HG02885 (cell line): ENCODE data around the gene CD6.
"Not testable (repeated sequence)": the region's sequence is repeated elsewhere in the genome, so short reads cannot be mapped to it uniquely, and the experiment has no call there.

Experiments
- ATAC-seq: cut with Tn5 transposase; IDR thresholded peaks from one replicate; pipeline ENCODE4 v1.9.1; 2021; ENCODE audit warnings: mild to moderate bottlenecking; ENCODE audit not compliant: unreplicated experiment, poor library complexity

CD6 gene

DNA sequence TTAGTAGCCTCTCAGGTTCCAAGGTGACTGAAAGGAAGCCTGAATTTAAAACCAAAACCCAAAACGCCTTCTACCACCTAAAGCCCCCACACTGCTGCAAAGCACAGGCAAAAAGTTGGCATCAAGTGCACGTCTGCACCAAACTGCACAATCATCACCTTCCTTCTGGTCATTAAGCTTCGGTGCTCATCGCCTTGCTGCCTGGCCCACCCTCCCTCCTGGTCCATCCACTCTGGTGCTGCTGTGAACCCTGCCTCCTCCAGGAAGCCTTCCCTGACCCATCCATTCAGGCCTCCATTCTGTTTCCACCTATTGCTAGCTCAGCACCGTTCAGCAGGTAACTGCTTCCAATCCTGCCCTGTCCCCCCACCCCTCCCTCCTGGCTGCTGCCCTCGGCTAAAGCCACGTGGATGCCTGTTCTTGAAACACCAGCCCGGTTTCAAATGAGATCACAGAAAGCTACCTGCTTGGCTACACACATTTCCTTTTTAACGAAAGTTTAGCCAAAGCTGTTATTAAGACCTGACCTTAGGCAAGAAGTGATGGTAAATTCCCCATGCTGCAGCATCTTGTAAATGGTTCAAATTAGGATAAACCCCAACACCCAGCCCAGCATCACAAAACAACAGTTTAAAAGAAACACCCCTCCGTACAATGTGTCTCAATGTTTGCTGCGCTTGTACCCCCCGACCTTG is 77.0 kb downstream of the CD6 start:
- no peak for ATAC-seq

DNA sequence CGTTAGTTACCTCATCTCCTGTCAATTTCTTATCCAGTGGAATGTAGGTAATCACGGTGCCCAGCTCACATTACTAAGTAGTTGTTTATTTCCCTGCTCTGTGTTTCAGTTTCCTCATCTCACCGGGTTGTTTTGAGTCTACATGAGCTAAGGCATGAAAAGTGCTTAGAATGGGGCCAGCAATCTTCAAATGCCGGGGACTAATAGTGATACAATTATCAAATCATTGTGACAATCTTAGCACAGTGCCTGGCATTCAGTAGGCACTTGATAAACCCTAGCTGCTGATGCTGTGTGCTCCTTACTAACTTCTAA is 77.5 kb downstream of the CD6 start:
- no peak for ATAC-seq

GRCh38 chr11:61049859-61050258 is 78.4 kb downstream of the CD6 start:
- ATAC-seq, result no peak

DNA sequence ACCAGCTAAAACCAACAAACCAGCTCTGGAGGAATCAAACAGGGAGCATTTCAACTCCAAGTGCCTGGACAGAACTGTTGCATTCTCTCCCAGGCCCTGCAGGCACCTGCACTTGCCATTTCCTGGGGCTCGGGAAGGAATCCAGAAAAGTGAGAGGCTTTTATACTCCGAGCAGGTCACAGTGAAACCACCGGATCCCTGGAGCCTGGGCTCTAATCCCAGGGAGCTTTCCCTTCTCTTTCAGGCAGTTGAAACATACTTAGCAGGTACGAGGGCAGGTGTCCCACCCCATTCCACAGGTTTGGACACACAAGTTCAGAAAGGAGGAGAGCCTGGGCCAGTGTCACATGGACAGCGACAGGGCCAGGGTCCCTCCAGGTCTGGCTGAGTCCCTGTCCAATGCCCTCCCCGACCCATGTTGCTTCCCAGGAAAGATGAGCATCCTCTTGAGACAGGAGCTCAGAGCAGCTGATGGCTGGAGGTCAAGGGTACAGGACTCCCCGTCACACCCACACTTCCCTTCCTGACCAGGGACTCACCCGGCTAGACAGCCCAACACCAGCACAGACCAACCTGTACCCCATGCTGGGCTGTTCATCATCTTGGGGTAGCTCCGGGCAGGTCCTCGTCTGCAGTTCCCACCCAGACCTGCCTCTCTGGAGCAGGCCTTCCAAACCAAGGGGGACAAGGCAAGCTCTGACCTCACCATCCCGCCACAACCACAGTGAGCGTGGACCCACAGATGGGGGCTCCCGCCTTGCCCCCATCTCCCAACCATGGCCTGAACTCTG is 80.9 kb downstream of the CD6 start:
- no peak for ATAC-seq

- no peak for ATAC-seq
Measured at GRCh38 chr11:61053191-61053590, 81.7 kb downstream of the CD6 start.

- ATAC-seq, result no peak
Measured at GRCh38 chr11:61054513-61054912, 83.0 kb downstream of the CD6 start.

DNA sequence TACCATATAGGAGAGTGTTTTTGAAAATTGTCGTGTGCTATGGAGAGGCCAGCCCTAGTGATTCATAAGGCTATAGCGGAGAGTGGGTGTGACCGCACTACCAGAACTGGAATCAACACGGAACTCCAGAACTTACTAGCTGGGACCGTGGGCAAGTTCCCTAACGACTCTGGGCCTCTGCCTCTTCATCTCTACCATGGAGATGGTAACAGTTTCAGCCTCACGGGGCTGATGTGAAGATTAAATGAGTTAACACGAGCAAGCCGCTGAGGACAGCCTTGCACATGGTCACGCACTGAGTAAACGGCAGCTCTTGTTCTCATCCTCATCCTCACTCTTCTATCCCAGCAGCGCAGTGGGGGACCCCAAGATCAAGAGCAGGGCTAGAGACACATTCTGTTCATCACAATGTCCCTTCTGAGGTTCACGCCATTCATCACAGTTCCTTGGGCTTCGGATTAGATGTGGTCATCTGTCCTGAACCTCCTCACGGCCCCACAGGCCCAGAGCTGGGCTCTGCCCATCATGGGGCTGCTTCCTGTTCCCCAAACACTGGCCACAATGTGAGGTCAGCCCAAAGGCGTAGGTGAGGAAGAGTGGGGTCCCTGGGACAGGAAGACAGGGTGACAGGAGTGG is 83.6 kb downstream of the CD6 start:
- no peak for ATAC-seq

DNA sequence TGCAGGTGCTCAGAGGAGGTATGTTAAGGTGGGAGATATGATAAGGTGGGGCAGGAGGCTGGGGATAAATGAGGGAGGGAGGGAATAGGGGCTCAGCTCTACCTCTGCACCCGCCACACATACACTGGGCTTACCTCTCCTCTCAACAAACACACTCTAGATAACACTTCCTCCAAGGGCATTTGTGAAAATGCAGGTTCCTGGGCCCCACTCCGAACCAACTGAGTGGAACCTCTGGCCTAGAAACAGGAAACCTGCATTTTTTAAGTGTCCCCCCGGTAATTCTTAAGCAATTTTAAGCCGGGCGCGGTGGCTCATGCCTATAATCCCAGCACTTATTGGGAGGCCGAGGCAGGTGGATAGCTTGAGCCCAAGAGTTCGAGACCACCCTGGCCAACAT is 84.3 kb downstream of the CD6 start:
- no peak for ATAC-seq

GRCh38 chr11:61056571-61056970 is 85.1 kb downstream of the CD6 start:
- no peak for ATAC-seq

- ATAC-seq, result no peak
Measured at GRCh38 chr11:61056981-61057380, 85.5 kb downstream of the CD6 start.

DNA sequence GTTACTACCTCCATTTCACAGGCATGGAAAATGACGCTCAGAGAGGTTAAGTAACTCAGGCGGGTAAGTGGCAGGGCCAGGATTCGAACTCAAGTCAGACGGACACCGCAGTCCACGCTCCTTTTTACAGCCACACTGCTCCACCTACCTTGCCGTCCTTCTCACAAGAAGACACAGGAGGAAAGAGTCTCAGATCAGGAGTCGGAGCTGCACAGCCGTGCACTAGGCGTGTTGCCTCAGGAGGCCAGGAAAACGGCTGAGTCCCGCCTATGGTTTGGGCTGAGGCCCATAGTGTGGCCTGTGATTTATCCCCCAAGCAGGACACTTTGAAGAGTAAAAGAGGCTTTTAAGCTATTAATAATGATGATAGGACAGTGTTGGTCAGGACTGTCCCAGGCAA is 86.1 kb downstream of the CD6 start:
- no peak for ATAC-seq

DNA sequence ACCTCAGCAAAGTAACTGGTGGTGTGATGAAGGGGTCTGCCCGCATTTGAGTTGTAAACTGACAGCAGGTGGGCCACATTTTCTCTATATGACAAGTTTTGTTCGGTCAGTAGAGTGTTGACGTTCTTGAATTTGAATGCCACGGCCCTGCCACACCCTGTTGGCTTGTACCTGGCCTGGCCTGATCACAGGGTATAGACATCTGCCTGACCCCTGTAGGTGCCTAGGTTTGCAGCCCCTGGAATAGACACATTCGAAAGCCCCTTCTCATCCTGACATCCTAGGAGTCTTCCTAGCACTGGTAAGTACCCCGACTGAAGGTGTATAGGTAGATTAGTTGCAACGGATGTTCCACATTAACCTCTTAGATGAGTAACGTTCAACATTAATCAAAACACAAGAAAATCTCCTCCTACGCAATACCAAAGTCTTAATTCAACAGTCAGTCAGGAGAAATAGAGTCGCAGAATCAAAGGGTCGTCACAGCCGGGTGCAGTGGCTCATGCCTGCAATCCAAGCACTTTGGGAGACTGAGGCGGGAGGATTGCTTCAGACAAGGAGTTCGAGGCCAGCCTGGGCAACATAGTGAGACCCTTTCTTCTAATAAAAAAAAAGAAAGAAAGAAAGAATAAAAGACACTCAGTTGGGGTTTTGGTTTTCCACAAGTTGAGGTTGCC is 87.2 kb downstream of the CD6 start:
- ATAC-seq, result no peak

- ATAC-seq, result no peak
Measured at GRCh38 chr11:61059260-61059752, 87.8 kb downstream of the CD6 start.

- peak; percentile 80 for ATAC-seq
Measured at GRCh38 chr11:61061081-61061826, 89.8 kb downstream of the CD6 start.

DNA sequence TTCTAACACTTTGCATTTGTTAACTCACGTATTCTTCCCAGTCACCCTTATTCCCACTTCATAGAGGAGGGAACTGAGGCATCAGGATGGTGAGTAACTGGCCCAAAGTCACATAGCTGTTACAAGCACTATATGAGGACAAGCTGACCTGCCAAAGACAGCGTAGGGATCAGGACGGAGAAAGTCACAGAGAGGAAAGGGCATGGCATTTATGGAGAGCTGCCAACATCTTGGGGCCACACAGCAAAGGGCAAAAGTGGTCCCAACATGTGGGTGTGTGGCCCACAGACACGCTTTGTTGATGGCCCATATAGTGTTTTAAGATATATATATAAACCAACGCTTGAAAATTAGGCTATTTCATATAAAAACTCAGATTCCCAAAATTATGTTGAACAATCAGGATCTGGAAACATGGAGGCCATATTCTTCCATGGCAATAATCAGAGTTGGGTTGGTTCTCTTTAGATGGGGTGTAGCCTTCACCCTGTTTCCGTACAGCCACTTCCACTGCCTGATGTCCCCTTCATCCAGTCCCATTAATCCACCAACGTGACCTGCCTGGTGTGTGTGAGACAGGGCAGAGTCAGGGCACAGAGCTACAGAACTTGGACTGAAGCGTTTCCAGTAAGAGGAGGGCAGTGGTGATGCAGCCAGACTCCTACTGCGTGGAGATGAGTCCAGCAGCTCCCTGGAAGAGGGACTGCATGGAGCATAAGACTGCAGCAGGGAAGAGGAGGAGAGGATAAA is 90.9 kb downstream of the CD6 start:
- ATAC-seq, result no peak

GRCh38 chr11:61065236-61065635 is 93.8 kb downstream of the CD6 start:
- ATAC-seq, result not testable (repeated sequence)

DNA sequence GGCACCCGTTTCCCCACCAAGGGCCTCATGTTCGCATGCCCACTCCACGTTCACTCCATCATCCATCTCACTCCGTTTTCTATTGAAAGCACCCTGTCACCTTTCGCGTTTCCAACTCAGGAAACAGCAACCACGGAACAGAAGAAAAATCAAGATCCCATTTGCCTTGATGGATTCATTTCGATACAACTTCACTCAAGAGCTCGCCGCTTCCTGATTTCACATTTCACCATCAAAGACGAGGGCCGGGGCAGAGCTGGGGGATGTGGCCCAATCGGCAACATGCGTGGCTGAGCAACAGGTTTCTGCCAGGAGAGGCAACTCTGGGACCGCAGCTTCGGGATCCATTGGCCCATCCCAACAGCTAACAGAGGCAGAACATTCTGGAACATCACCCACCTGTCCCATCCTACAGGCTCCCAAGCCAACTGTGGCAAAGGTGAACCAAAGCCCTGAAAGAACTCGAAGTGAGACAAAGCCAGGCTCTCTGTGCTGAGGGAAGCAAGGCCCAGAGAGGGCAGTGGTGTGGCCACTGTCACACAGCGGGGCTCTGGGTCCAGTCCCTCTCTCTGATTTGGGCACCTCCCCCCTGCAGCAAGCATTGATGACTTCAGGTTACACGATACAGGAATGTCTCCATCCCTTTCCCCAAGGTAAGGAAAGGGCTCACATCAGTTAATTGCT is 94.6 kb downstream of the CD6 start:
- ATAC-seq, result no peak

DNA sequence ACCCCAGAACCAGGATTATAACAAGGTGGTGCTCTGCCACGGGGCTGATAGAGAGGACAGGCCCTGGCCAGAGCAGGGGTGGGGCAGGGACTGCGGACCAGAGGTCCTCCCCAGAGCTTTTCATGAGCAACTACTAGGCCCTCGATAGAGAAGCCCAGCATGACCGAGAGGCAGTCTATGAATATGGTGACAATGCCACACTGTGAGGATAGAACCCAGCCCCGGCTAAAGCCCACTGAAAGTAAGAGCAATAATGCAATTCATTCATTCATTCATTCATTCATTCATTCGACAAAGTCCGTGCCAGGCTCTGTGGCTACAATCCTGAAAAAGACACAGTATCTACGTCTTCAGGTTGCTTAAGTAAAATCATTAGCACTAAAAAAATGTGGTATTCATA is 95.2 kb downstream of the CD6 start:
- no peak for ATAC-seq
